ENCODE measurements around the gene GNAS. TPM values are rescaled to one million over a fixed set of nuclear protein-coding genes. Genes with fewer than 3 reads are reported as not detected.

The GNAS gene
- total and polyA plus RNA-seq, 4 donors: 115 to 360 (median 277) TPM

DNA sequence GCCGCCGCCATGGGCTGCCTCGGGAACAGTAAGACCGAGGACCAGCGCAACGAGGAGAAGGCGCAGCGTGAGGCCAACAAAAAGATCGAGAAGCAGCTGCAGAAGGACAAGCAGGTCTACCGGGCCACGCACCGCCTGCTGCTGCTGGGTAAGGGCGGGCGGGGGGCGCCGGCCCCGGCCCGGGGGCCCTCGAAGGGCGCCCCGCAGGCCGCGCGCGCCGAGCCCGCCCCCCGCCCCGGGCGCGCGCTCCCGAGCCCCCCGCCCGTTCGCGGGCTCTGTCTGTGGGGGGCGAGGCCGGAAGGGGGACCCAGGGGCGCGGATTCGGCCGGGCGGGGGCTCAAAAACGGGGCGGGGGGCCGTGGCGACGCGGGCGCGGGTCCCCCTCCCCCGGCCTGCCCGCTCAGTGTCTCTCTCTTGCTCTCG is 39.2 kb downstream of the GNAS start:
- TF ChIP-seq REST (IDR thresholded peaks at IDR 0.05) (no peak), TAF1 (conservative IDR thresholded peaks at IDR 0.05) (no peak), NR2F2 (IDR thresholded peaks at IDR 0.05) (no peak), CTCF (IDR thresholded peaks at IDR 0.05; ENCODE audit: low read depth, low read length, missing input control) (no peak), HNF4A (conservative IDR thresholded peaks at IDR 0.05) (no peak), RAD21 (IDR thresholded peaks at IDR 0.05) (no peak), JUND (IDR thresholded peaks at IDR 0.05) (no peak), ATF3 (IDR thresholded peaks at IDR 0.05) (no peak), SP1 (IDR thresholded peaks at IDR 0.05) (no peak), FOXA1 (IDR thresholded peaks at IDR 0.05) (no peak), FOXA2 (IDR thresholded peaks at IDR 0.05) (no peak), MAX (IDR thresholded peaks at IDR 0.05) (no peak), HNF4G (IDR thresholded peaks at IDR 0.05) (no peak)
- TF ChIP-seq, protein P1, sequence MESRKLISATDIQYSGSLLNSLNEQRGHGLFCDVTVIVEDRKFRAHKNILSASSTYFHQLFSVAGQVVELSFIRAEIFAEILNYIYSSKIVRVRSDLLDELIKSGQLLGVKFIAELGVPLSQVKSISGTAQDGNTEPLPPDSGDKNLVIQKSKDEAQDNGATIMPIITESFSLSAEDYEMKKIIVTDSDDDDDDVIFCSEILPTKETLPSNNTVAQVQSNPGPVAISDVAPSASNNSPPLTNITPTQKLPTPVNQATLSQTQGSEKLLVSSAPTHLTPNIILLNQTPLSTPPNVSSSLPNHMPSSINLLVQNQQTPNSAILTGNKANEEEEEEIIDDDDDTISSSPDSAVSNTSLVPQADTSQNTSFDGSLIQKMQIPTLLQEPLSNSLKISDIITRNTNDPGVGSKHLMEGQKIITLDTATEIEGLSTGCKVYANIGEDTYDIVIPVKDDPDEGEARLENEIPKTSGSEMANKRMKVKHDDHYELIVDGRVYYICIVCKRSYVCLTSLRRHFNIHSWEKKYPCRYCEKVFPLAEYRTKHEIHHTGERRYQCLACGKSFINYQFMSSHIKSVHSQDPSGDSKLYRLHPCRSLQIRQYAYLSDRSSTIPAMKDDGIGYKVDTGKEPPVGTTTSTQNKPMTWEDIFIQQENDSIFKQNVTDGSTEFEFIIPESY (IDR thresholded peaks at IDR 0.05): no peak
- Histone ChIP-seq H3K9me3 (ENCODE audit: control insufficient read depth in 4 of 4, low read length in 3 of 4) (no peaks in the 10 kb centered on the region), H3K4me1 (ENCODE audit: control insufficient read depth in 4 of 4, insufficient read depth in 4 of 4, low read length in 3 of 4) (peaks cover 10 to 39% (median 29%) of the 10 kb centered on the region in 4 donors), H3K27me3 (ENCODE audit: control insufficient read depth in 4 of 4, insufficient read depth in 4 of 4, low read length in 3 of 4) (no peaks in the 10 kb centered on the region), H3K27ac (ENCODE audit: low read depth in 1 of 2, low read length in 2 of 2) (peak overlapping the region; percentile 93 to 97), H3K36me3 (ENCODE audit: control insufficient read depth in 4 of 4, insufficient read depth in 3 of 4, low read depth in 1 of 4, low read length in 3 of 4) (peaks cover 0 to 2% (median 0%) of the 10 kb centered on the region in 4 donors), H3K4me3 (ENCODE audit: low read depth in 1 of 3, low read length in 3 of 3) (peak overlapping the region; percentile 76 to 99 (median 79)), H3K9ac (ENCODE audit: low read depth in 1 of 2, low read length in 2 of 2) (peak overlapping the region; percentile 49 to 74)
- under 1% methylated on average over 55 of the region's 55 CpGs for WGBS
- no peak for DNase-seq (ENCODE audit: low spot score)

DNA sequence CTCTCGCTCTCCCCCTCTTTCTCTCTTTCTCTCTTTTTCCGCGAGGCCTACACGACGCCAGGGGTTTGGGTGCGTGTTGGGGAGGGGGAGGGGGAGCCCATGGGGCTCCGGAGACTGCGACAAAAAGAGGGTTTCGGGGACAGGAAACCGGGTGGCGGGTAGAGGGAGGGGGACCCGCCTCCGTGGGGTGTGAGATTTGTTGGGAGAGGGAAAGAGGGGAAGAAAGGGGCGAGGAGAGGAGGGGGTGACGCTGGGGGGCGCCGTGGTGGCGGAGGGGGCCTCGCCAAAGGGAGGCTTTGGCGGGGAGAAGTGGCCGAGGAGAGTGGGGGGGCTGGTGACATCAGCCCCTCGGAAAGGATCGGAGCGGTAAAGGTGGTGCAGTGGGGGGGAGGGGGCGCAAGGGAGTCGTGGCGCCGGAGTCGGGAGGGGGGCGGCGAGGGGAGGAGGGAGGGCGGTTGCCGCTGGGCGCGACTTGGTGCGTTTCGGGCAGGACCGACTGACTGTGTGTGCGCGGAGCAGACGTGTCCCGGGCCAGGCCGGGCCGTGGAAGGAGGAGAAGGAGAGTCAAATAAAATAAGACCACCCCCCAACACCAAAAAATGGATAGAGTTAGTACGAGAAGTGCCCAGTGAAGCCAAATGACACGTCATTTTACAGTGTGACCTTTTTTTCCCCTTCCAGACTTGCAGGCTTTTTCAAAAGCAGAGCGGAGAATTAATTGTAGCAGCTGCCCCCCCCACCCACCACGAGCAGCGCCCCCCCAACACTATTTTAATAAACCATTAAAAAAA is 39.8 kb downstream of the GNAS start:
- peak overlapping the region; percentile 76 to 99 (median 81) for H3K4me3 ChIP-seq (ENCODE audit: low read depth in 1 of 3, low read length in 3 of 3)
- WGBS: under 1% methylated on average over 49 of the region's 49 CpGs
- peaks cover 0 to 5% (median 0%) of the 10 kb centered on the region in 4 donors for H3K36me3 ChIP-seq (ENCODE audit: control insufficient read depth in 4 of 4, insufficient read depth in 3 of 4, low read depth in 1 of 4, low read length in 3 of 4)
- no peaks in the 10 kb centered on the region for H3K9me3 ChIP-seq (ENCODE audit: control insufficient read depth in 4 of 4, low read length in 3 of 4)
- H3K27ac ChIP-seq (ENCODE audit: low read depth in 1 of 2, low read length in 2 of 2): peak overlapping the region; percentile 93 to 97
- H3K4me1 ChIP-seq (ENCODE audit: control insufficient read depth in 4 of 4, insufficient read depth in 4 of 4, low read length in 3 of 4): peaks cover 13 to 39% (median 29%) of the 10 kb centered on the region in 4 donors
- DNase-seq (ENCODE audit: low spot score): peak; percentile 76
- H3K9ac ChIP-seq (ENCODE audit: low read depth in 1 of 2, low read length in 2 of 2): peak overlapping the region; percentile 49 to 74
- no peaks in the 10 kb centered on the region for H3K27me3 ChIP-seq (ENCODE audit: control insufficient read depth in 4 of 4, insufficient read depth in 4 of 4, low read length in 3 of 4)
- no peak for TF ChIP-seq GABPA (IDR thresholded peaks at IDR 0.05 in 1 of 2, conservative IDR thresholded peaks at IDR 0.05 in 1 of 2)

Data from liver (tissue), 9 donors.